Measurements from ENCODE around the gene ANKRD40.

Gene ANKRD40

GRCh38 chr17:50675627-50676026, 32.1 kb downstream of the ANKRD40 start:
- Histone ChIP-seq H3K4me2 (ENCODE audit: low read depth, low read length, poor library complexity, severe bottlenecking) (no peak overlapping the region), H3K9me3 (ENCODE audit: insufficient read depth, low read length) (no peaks in the 10 kb centered on the region), H3K27me3 (ENCODE audit: low read length) (no peaks in the 10 kb centered on the region), H3K27ac (ENCODE audit: low read depth, low read length) (no peak overlapping the region), H3K36me3 (ENCODE audit: low read length) (no peaks in the 10 kb centered on the region), H3K4me3 (ENCODE audit: insufficient read depth, low read length, poor library complexity, severe bottlenecking) (no peak overlapping the region), H3K9ac (ENCODE audit: low read length) (no peak overlapping the region), H2AFZ (ENCODE audit: low read depth, low read length, severe bottlenecking) (no peak overlapping the region), H3K9me2 (replicated peaks; ENCODE audit: insufficient read depth, low read length) (no peaks in the 10 kb centered on the region), H3K79me2 (ENCODE audit: insufficient read depth, low read length) (no peaks in the 10 kb centered on the region), H3F3A (ENCODE audit: insufficient read depth) (no peaks in the 10 kb centered on the region), H4K20me1 (ENCODE audit: low read depth, low read length) (no peaks in the 10 kb centered on the region)
- TF ChIP-seq, protein P1, sequence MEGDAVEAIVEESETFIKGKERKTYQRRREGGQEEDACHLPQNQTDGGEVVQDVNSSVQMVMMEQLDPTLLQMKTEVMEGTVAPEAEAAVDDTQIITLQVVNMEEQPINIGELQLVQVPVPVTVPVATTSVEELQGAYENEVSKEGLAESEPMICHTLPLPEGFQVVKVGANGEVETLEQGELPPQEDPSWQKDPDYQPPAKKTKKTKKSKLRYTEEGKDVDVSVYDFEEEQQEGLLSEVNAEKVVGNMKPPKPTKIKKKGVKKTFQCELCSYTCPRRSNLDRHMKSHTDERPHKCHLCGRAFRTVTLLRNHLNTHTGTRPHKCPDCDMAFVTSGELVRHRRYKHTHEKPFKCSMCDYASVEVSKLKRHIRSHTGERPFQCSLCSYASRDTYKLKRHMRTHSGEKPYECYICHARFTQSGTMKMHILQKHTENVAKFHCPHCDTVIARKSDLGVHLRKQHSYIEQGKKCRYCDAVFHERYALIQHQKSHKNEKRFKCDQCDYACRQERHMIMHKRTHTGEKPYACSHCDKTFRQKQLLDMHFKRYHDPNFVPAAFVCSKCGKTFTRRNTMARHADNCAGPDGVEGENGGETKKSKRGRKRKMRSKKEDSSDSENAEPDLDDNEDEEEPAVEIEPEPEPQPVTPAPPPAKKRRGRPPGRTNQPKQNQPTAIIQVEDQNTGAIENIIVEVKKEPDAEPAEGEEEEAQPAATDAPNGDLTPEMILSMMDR (IDR thresholded peaks at IDR 0.05; ENCODE audit: insufficient read depth, low read length, poor library complexity, severe bottlenecking): no peak
- TF ChIP-seq EZH2phosphoT487 (conservative IDR thresholded peaks at IDR 0.05; ENCODE audit: low read length): no peak

DNA sequence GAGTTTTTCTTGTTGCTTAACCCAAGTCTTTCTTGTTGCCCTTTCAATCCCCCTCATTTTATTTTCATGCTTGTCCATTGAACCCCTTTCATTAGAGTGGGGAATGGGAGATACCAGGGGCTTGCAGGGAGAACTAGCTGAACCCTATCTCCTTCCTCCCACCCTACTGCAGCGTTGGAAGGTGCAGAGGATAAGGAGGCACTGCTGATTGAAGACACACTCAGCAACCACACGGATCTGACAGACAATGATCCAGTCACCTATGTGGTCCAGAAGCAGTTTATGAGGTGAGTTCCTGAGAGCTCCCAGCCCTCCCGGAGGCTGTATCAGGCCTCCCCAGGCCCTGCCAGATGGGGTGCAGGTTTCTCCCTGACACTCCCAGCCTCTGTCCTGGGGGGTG, 32.5 kb downstream of the ANKRD40 start:
- TF ChIP-seq EZH2phosphoT487 (conservative IDR thresholded peaks at IDR 0.05; ENCODE audit: low read length): no peak
- TF ChIP-seq, protein P1 (IDR thresholded peaks at IDR 0.05; ENCODE audit: insufficient read depth, low read length, poor library complexity, severe bottlenecking): no peak
- Histone ChIP-seq H3K27ac (ENCODE audit: low read depth, low read length) (no peak overlapping the region), H4K20me1 (ENCODE audit: low read depth, low read length) (no peaks in the 10 kb centered on the region), H3K79me2 (ENCODE audit: insufficient read depth, low read length) (no peaks in the 10 kb centered on the region), H3K4me2 (ENCODE audit: low read depth, low read length, poor library complexity, severe bottlenecking) (no peak overlapping the region), H3K9me3 (ENCODE audit: insufficient read depth, low read length) (no peaks in the 10 kb centered on the region), H3F3A (ENCODE audit: insufficient read depth) (no peaks in the 10 kb centered on the region), H3K4me3 (ENCODE audit: insufficient read depth, low read length, poor library complexity, severe bottlenecking) (no peak overlapping the region), H3K9ac (ENCODE audit: low read length) (no peak overlapping the region), H2AFZ (ENCODE audit: low read depth, low read length, severe bottlenecking) (no peak overlapping the region), H3K36me3 (ENCODE audit: low read length) (no peaks in the 10 kb centered on the region), H3K9me2 (replicated peaks; ENCODE audit: insufficient read depth, low read length) (no peaks in the 10 kb centered on the region), H3K27me3 (ENCODE audit: low read length) (no peaks in the 10 kb centered on the region)

DNA sequence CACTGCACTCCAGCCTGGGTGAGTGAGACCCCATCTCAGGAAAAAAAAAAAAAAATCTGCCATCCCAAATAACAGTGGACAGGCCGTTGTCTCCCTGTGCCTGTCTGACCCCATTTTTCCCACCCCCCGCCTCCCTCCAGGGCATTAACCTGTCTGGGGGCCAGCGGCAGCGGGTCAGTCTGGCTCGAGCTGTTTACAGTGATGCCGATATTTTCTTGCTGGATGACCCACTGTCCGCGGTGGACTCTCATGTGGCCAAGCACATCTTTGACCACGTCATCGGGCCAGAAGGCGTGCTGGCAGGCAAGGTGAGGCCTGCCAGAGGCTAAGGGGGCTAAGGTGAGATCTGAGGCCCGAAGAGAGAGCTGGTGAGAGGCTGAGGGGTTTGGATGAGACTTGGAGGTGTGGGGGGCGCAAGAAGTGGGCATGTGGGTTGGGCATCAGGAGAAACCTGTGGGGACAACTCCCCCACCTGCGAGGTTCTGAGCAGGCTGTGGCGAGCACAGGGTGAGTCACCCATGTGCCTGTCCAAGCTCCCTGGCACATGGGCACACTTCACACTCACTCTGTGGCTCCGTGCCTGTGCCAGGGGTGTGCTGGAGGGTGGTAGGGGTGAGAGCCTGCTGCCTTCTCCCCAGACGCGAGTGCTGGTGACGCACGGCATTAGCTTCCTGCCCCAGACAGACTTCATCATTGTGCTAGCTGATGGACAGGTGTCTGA, 34.7 kb downstream of the ANKRD40 start:
- no peak overlapping the region for H2AFZ ChIP-seq (ENCODE audit: low read depth, low read length, severe bottlenecking)

More for the DNA sequence above, 34.7 kb downstream of the ANKRD40 start:
- H3F3A ChIP-seq (ENCODE audit: insufficient read depth): no peaks in the 10 kb centered on the region
- H3K9ac ChIP-seq (ENCODE audit: low read length): no peak overlapping the region
- no peak overlapping the region for H3K4me2 ChIP-seq (ENCODE audit: low read depth, low read length, poor library complexity, severe bottlenecking)
- no peaks in the 10 kb centered on the region for H3K9me3 ChIP-seq (ENCODE audit: insufficient read depth, low read length)
- no peak overlapping the region for H3K27ac ChIP-seq (ENCODE audit: low read depth, low read length)
- H3K4me3 ChIP-seq (ENCODE audit: insufficient read depth, low read length, poor library complexity, severe bottlenecking): no peak overlapping the region
- TF ChIP-seq, protein P1 (IDR thresholded peaks at IDR 0.05; ENCODE audit: insufficient read depth, low read length, poor library complexity, severe bottlenecking): no peak
- no peak for TF ChIP-seq EZH2phosphoT487 (conservative IDR thresholded peaks at IDR 0.05; ENCODE audit: low read length)
- no peaks in the 10 kb centered on the region for H3K79me2 ChIP-seq (ENCODE audit: insufficient read depth, low read length)
- no peaks in the 10 kb centered on the region for H3K36me3 ChIP-seq (ENCODE audit: low read length)
- no peaks in the 10 kb centered on the region for H4K20me1 ChIP-seq (ENCODE audit: low read depth, low read length)
- no peaks in the 10 kb centered on the region for H3K9me2 ChIP-seq (replicated peaks; ENCODE audit: insufficient read depth, low read length)
- H3K27me3 ChIP-seq (ENCODE audit: low read length): no peaks in the 10 kb centered on the region

All from SU-DHL-6 (cell line).